ENCODE data around the gene LRRC8B. TPM values are rescaled to one million over a fixed set of nuclear protein-coding genes. Genes with fewer than 3 reads are reported as not detected.
"Not testable (repeated sequence)": the region's sequence is repeated elsewhere in the genome, so short reads cannot be mapped to it uniquely, and the experiment has no call there.

The LRRC8B gene
- total RNA-seq, 1 experiment from 2014 or later = 3.9 TPM

DNA sequence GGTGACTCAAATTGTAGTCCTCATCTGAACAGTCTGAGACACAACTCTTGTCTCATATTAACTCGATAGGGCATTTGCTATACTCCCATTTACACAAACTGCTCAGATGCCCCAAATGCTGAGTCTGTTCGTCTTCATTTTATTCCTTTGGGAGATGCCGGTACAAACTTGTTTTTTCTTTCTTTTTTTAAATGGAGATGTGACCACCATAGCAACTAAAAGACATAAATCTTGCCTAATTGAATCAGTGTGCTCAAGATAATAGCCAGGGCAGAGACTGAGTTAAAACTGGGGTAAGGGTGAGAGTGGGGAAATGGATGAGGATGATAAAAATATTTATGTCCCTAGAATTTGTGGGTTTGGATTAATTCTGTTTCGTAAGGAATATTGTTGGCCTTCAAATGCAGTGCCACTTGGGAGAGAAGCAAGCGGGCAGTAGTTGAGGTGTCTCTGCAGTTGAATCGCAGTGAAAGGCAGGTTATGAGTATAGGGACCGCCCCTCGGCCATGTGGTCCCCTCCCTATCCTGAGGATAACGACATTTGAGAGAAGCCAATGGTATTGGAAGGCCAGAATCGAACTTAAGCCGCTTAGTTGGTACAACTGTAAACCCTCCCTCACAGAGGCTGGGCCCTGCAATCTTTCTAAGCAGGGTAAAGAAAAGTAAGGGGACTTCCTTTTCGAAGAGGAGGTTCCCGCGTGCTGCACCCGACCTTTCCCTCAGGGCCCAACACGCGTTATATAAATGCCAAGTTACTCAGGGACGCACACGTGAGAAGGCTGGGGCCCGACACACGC lies 859 bp upstream of the LRRC8B start:
- peak; percentile 4 for DNase-seq (ENCODE audit: low spot score)

DNA sequence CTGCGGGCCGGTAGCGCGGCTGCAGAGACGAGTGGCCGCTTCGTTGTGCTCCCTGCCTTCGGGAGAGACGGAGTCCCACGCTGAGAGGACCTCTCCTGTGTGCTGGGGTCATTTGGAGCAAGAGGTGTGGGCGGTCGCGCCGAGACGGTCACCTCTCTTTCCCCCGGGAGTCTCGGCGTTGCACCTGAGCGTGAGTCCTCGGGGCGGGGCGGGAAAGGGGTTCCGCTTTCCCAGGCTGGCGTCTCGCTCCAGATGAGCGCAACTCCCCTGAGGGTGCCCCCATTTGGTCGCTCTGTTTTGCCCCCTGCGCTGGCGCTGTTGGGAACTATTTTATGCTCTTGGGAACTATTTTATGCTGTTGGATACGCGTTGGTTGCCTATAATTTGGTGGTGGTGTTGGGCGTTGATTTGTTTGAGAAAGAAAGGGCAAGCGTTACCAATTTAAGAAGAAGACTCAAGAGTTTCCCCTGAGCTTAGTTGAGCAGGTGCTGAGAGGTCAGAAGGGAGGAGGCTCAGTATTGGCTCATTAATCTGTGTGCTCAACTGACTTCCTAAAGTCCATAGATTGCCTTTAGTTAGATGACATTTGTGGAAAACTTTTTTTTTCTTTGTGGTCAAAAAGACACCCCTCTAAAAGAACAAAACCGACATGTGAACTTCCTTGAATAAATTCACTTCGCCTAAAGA lies 683 bp downstream of the LRRC8B start:
- DNase-seq (ENCODE audit: low spot score) = no peak

DNA sequence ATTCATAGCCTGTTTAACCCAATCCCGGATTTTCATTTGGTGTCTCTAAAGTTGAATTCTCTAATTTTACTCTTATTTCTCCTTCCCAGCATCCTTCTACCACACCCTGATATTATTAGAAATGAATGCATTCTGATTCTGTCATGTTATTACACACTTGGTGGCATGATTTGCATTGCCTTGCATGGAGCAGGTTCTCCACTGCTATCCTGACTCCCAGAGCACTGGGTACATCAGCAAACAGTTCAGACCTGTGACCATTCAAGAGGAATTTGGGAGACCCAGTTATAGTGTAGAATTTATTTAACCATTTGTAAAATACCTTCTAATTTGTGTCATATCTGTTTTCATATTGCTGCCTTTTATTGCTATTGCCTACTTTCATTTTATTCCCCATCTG lies 2.6 kb downstream of the LRRC8B start:
- DNase-seq (ENCODE audit: low spot score) = no peak

DNA sequence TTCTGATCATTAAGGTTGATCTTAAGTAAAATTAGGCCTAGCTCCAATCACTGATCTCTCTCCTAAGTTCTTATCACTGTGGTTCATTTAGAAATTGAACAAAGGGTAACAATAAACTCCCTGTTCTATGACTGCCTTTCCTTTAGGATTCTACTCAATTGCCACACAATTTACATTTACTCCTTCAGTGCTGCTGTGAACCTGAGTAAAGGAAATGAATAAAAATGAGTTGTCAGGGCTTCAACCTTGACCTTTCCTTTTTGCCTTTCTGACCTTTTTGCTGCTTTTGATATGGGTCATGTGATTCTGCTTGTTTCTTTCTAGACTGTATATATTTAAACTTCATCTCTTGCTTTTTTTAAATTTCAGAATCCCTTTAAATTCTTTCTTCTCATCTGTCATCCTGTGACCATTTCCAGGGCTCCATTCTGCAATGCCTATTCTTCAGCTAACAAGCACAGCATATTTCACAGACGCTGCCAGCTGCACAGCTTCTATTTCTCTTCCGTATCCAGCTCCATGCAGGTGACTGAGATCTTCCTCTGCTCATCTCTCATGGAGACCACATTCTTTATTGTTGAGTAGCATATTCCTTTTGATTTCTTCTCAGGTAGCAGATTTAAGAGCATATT lies 3.2 kb downstream of the LRRC8B start:
- no peak for DNase-seq (ENCODE audit: low spot score)

DNA sequence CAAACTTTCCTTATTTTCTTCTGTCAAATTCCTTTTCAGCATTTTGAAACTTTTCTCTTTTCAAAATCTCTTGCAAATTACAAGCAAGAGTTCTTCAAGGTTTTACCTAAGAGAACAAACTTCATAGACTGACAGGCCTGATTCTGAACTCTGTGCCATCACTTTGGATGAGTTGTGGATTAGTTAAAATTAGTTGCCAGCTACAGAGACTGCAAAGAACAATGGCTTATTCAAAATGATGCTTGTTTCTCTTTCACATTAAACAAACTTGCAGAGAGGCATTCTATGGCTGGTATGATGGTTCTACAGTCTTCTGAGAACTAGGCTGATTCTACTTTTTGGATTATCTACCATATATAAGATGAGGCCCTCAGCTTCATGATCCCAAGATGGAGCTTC lies 3.8 kb downstream of the LRRC8B start:
- DNase-seq (ENCODE audit: low spot score) = no peak

DNA sequence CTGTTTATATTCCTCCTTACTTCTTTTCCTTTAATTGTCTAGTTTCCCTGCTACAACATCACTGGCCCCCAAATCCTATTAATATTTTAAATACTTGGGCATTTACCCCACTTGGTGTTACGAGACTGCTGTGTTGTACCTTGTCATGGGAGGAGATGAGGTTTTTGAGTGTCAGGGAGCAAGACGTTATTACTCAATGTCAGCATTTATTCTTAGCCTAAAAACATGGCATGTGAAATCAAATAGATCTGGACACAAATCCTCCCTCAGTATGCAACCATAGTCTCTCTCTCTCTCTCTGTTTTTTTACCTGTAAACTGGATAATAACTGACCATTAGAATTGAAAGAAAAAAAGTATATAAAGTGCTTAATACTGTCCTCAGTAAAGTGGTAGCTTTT lies 4.6 kb downstream of the LRRC8B start:
- no peak for DNase-seq (ENCODE audit: low spot score)

DNA sequence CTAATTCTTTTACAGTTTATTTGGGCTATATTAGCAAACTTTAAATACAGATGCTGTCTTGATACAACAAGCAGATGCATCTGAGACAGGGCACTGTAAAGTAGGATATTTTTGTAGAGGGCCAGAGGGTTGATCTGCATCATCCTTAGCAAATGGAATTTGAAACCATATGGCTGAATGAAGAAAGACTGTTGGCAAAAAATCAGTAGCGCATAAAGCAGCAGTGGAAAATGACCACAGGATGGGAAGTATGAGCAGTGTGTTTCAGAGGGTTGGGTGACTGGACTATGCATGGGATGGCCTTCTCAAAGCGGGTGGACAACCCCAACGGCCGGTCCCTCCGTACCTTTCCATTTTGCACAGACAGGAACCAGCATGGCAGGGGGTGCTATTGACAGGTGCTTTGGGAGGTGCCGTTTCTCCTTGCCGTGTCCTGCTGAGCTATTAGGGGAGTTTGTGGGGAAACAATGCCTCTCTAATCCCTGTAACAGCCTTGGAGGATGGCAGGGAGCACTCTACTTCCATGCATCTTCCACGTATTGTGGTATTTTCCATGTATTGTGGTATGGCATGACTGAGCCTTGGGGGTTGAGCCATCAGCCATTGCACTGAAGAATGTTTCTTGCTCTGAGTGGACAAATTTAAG lies 5.9 kb downstream of the LRRC8B start:
- no peak for DNase-seq (ENCODE audit: low spot score)

DNA sequence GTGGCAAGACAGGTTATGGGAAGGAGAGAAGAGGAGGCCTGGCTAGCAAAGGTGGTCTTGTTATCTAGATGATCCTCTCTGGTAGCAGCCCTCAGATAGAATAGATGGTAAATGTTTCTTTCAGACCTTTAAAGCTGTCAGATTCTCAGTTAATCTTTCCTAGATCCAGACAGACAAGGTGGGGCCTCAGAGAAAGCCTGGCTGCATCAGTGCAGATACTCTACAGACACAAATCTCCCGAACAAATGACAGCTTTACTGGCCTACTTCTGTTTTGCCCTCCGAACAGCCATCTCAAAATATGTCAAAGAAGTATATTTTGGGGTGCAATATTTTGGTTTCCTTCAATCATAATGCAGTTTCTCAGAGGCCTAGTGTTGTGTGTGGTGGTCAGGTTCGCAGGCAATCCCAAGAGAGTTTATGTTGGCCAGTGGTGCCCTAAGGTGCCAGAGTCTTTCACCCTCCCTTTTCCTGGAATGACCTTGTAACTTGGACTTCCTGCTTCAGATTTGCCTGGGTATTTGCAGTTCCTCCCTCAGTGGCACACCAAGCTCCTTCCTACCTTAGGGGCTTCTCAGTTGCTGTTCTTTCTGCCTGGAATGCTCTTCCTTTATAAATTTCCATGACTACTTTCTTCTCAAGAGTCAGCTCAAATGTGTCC lies 7.0 kb downstream of the LRRC8B start:
- no peak for DNase-seq (ENCODE audit: low spot score)

DNA sequence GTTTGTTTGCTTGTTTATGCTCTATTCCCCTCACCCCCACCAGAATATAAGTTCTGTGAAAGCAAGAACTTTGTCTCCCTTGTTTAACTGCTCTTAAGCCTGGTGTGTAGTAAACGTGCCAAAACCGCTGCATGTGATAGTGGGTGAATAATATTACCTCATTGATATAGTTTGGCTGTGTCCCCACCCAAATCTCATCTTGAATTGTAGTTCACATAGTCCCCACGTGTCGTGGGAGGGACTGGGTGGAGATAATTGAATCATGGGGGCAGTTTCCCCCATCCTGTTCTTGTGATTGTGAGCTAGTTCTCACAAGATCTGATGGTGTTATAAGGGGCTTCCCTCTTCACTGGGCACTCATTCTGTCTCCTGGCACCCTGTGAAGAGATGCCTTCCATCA lies 7.6 kb downstream of the LRRC8B start:
- DNase-seq (ENCODE audit: low spot score) = no peak

DNA sequence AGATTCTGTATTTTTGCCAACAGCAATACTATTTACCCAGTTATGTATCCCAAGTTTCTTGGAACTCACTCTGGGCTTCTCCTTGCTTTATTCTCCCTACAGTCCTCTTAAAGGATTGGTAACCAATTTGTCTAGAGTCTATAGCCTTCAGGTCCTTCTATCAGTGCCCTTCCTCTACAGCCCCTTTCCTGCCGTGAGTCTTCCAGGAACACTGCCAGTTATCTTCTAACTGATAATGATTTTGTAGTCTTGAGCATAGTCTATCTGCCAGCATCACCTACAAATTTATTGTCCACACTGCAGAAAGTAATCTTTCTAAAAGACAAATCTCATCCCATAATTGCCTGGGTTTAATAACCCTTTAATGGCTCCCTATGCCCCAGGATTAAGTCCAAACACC lies 8.2 kb downstream of the LRRC8B start:
- DNase-seq (ENCODE audit: low spot score) = no peak

DNA sequence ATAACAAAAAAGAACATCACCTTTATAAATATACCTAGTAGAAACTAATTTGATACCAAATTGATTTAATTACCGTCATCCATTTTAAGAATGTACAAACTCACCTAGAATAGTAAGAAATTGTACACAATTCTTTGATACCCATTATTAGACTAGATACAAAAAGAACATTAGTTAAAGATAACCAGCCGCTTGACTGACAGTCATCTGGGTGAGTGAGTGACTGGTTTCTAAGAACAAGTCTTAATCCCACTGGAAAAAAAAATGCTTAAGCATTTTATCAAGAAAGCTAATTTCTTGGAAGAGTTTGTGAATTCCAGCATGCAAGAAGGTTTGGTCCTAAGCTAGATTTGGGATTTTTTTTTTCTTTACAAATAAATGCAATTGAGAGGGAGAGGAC lies 10.9 kb downstream of the LRRC8B start:
- DNase-seq (ENCODE audit: low spot score) = no peak

DNA sequence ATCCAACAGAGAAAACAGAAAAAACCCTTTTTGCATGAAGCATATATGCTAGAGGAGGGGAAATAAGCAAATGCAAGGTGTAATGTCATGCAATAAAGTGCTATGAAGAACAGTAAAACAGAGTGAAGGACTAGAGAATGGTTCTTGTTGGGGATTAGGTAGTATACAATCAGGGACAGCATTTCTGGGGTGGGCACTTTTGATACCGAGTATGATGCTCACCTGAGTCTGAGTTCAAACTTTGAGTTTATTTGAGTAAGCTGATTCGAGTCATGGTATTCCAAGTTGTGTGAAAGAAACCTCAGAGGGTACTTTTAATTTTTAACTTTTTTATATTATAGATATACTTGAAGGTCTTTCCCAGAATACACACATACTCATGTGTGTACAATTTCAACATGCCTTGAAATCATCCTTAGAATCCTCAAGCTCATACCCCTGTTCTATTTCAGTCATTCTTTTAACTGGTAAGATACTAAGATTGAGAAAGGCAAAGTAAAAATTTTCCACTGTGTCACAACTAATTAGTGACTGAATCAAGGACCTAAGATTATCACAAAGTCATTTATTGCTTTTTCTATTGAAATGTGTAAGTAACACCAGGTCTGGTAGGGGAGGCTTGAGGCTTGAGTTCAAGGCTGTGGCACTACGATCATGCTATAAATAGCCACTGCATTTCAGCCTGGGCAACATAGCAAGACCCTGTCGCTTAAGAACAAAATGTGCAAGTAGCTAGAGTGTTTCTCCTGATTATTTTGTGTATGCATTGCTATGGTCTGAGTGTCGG lies 12.1 kb downstream of the LRRC8B start:
- no peak for DNase-seq (ENCODE audit: low spot score)

DNA sequence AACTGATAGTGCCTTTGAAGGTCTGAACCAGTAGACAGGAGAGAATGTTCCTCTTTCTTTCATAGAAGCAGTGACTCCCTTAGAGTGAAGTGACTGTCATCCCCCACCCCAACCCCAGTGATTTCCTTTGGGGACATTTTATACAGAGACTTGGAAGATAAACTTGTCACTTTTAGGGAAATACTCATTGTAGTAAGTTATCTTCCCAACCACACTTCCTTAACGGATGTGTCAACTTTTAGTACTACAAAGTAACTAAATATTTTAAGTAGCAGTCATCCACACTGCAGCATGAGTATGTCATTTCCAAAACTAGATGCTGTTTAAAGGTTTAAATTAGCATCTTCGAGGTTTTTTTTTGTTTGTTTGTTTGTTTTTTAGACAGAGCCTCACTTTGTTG lies 13.7 kb downstream of the LRRC8B start:
- no peak for DNase-seq (ENCODE audit: low spot score)

DNA sequence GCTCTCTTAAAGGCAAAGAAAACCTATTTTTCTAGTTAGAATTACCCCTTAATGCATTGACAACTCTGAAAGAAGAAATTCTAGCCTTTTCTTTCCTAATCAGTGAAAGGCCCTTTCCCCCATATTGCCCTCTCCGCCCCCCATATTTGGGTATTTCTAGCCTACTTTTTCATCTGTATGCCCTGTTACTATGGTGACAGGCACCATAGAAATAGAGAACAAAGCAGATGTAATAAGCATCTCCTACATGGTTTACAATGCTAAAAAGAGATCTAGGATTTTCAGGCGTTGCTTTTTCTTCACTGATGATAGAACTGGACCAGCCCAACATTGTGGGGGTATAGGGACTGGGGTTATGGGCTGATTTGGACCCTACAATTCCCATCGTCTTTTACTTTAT lies 14.5 kb downstream of the LRRC8B start:
- no peak for DNase-seq (ENCODE audit: low spot score)

DNA sequence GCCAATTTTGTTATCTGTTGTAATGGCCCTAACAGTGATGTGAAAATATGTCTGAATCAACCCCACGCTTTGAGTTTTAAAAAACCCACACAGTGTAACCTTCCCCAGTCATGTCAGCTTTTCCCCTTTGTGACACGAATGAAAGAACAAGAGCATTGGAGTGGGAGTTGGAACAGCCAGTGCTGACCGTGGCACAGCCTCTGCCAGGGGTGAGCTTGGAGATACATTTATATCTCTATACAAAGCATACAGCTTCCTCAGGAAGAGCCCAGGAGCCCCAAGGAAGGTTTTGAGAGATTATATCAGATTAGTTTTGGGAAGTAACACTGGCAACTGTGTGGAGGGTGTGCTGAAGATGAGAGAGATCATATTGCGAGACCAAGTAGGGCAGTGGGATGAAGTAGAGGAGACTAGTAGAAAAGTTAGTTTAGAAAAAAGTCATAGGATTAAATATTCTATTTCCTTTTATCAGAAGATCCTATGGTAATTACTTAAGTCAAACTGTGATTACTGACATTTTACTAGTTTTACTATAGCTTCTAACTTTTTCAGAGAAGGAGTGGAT lies 15.9 kb downstream of the LRRC8B start:
- no peak for DNase-seq (ENCODE audit: low spot score)

DNA sequence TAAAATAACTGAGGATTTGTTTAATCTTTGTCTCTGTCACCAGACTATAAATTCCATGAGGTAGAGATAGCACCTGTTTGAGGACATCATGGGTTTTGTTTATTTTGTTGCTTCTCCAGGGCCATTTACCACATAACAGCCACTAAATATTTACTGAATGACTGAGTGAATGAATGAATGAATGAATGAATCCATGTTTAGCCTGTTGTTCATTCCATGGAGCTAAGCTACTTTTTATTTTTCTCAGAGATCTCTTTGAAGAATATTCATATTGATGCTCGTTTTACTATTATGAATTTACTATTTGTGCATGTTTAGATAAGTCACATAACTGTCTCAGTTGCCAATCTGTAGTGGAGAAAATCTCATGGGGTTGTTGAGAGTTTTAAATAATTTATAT lies 17.7 kb downstream of the LRRC8B start:
- no peak for DNase-seq (ENCODE audit: low spot score)

DNA sequence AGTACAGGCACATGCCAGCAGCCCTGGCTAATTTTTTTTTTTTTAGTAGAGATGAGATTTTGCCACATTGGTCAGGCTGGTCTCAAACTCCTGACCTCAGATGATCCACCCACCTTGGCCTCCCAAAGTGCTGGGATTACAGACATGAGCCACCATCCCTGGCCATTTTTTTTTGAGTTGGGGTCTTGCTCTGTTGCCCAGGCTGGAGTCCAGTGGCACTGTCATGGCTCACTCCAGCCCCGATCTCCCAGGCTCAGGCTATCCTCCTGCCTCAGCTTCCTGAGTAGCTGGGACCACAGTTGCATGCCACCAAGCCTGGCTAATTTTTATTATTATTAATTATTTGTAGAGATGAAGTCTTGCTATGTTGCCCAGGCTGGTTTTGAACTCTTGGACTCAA lies 19.0 kb downstream of the LRRC8B start:
- not testable (repeated sequence) for DNase-seq (ENCODE audit: low spot score)

DNA sequence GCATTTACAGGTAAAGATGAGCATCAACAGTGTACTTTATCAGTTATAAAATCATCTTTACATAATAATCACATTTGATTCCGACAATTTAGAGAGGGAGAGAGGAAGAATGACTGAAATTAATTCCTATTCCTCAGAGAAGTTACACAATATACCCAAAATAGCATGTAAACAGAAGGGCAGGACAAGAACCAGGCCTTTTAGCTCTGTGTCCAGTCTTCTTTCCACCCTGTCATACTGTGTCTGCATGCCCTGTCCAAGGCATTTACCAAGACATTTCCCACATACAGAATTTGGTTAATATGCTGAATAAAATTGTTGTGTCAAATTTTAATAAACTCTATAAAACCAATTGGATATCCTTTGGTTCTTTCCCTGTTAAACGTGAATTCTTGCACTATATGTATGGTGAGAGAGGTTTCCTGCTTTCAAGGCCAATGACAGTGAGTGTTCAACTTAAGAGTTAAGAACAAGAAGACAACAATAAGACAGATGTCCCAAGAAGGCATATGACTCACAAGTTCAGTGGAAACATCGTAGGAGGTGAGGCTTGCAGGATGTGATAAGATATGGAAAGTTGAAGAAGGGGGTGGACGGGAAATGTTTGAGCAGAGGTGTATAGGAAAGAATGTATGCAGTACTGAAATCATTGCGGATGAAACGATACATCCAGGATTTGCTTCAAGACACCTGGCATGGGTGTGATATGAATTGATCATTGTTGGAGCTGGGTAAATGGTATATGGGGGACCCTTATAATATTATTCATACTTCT lies 20.8 kb downstream of the LRRC8B start:
- peak; percentile 33 for DNase-seq (ENCODE audit: low spot score)

DNA sequence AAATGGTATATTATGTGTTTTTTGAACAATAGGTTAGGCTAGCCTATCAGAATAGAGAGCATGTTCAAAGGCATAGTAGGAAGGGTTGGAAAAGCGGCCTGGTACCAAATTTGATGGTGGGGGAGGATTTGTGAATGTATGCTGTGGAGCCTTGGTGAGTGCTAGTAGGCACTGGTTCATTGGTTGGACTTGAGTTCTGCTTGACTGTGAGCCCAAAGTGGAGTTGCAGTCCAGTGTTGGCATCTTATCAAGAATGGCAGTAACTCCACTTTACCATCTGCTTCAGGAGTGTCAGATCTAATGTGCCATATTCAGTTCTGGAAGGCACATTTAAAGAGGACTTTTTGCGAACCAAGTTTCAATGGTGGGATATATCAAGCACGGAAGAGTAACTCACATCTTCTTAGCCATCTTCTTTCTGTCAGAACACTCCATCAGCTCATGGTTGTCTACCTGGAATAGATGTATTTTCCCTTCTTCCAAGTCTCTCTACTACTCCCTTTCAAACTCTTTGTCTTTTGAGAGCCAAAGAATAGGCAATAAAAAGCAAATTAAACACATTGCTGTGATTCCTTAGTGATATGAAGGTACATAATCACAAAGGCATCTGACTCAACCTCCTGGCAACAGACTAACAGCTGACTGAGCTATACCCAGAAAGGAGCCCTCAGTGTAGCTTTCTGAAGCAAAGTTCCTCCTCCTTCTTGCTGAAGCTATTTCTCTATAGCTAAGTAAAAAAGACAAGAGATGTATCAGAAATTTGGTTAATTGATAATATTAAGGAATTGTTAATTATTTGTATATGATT lies 21.7 kb downstream of the LRRC8B start:
- peak; percentile 10 for DNase-seq (ENCODE audit: low spot score)

Data from A172 (cell line).